CD4-positive, alpha-beta T cell (primary cell): Measurements from ENCODE around the gene KRT83. TPM values are rescaled to one million over a fixed set of nuclear protein-coding genes. Genes with fewer than 3 reads are reported as not detected.

ENCODE experiments used
- ATAC-seq: fragments of 200-7000 bp; cut with Tn5 transposase; one replicate; pipeline ENCODE4 v1.10.0; 2022; ENCODE audit warnings: mild to moderate bottlenecking; ENCODE audit not compliant: poor library complexity
- CTCF ChIA-PET: fragments of 350-600 bp; sonication (Branson Sonifier 250); formaldehyde crosslinking; loops from one replicate; lab custom pipeline; 2021; ENCODE audit warnings: antibody characterized with exemption, inconsistent platforms; lab: Charles Lee
- POLR2A ChIA-PET: fragments of 350-600 bp; sonication (Branson Sonifier 250); formaldehyde crosslinking; loops from one replicate; lab custom pipeline; 2021; ENCODE audit warnings: antibody characterized with exemption, inconsistent platforms; lab: Charles Lee
- DNase-seq, 14 experiments: peaks; one replicate each; pipeline ENCODE4 v3.0.0-alpha.2; 2013 to 2020; ENCODE audit warnings: mixed read lengths in 2 of 14
- H3K27ac ChIP-seq, 2 donors: one replicate each; pipeline versions ENCODE4 v1.5.1 to v1.7.0; 2013; ENCODE audit warnings: low read length in 2 of 2, low read depth in 1 of 2, mild to moderate bottlenecking in 1 of 2
- H3K27me3 ChIP-seq, 2 experiments: 1 replicate in 1 of 2; 2 replicates in 1 of 2; pipeline versions ENCODE4 v1.6.1 to v1.7.0; 2013; ENCODE audit warnings: low read length in 2 of 2, control low read depth in 1 of 2, mild to moderate bottlenecking in 1 of 2, moderate library complexity in 1 of 2; ENCODE audit not compliant: insufficient read depth in 2 of 2, control insufficient read depth in 1 of 2
- H3K36me3 ChIP-seq: one replicate; pipeline ENCODE4 v1.6.1; 2013; ENCODE audit warnings: low read length, control low read depth; ENCODE audit not compliant: insufficient read depth
- H3K4me1 ChIP-seq: one replicate; pipeline ENCODE4 v1.6.1; 2013; ENCODE audit warnings: low read length, control low read depth; ENCODE audit not compliant: insufficient read depth
- H3K4me3 ChIP-seq: one replicate; pipeline ENCODE4 v1.5.1; 2013; ENCODE audit warnings: mild to moderate bottlenecking, low read length, moderate library complexity
- H3K9me3 ChIP-seq, 2 experiments: 1 replicate in 1 of 2; 2 replicates in 1 of 2; pipeline versions ENCODE4 v1.6.1 to v1.7.0; 2013; ENCODE audit warnings: low read length in 2 of 2, mild to moderate bottlenecking in 2 of 2, control low read depth in 1 of 2, moderate library complexity in 1 of 2; ENCODE audit not compliant: control insufficient read depth in 1 of 2, insufficient read depth in 1 of 2
- H3K27ac Mint-ChIP-seq: one replicate; pipeline ENCODE4 v1.8.0; 2020; ENCODE audit warnings: mixed read lengths
- H3K27me3 Mint-ChIP-seq: one replicate; pipeline ENCODE4 v1.8.0; 2021; ENCODE audit warnings: mixed read lengths
- H3K36me3 Mint-ChIP-seq: one replicate; pipeline ENCODE4 v1.8.0; 2021; ENCODE audit warnings: low read depth, mixed read lengths
- H3K4me1 Mint-ChIP-seq: one replicate; pipeline ENCODE4 v1.8.0; 2021; ENCODE audit warnings: low read depth, mixed read lengths
- H3K4me3 Mint-ChIP-seq: one replicate; pipeline ENCODE4 v1.8.0; 2020; ENCODE audit warnings: mild to moderate bottlenecking, mixed read lengths
- H3K9me3 Mint-ChIP-seq: one replicate; pipeline ENCODE4 v1.8.0; 2020; ENCODE audit warnings: mixed read lengths
- CTCF ChIP-seq: fragments of 200-600 bp; IDR thresholded peaks from one replicate; pipeline ENCODE4 v1.8.0; 2022; ENCODE audit warnings: antibody characterized with exemption, mild to moderate bottlenecking
- intact Hi-C, 2 experiments: fragments of 100-400 bp; cut with DNase I in 1 of 2; cut with micrococcal nuclease in 1 of 2; formaldehyde crosslinking; loops; one replicate each; pipeline versions ENCODE4 v1.15.1 to v1.9.0; 2023 to 2025; cut with DNase I, micrococcal nuclease
- total RNA-seq, 174 experiments: library from RNA in 2 of 174; stranded (reverse) in 2 of 174; gene quantifications; one replicate each; pipeline ENCODE4 v1.2.3 and lab custom pipeline; 2021 to 2026

KRT83 gene
- total RNA-seq, 2 experiments from 2014 or later, result not detected

GRCh38 chr12:52356762-52357580, 35.8 kb upstream of the KRT83 start:
- H3K4me1 ChIP-seq, result peaks cover 25% of the 10 kb centered on the region
- DNase-seq, result peak in 1 of 14 experiments; percentile 24
- ATAC-seq, result no peak
- Mint-ChIP-seq H3K9me3 (no peaks in the 10 kb centered on the region), H3K27ac (no peak overlapping the region), H3K27me3 (no peaks in the 10 kb centered on the region), H3K4me1 (peaks cover 36% of the 10 kb centered on the region), H3K36me3 (no peaks in the 10 kb centered on the region), H3K4me3 (no peak overlapping the region)
- H3K4me3 ChIP-seq, result no peak overlapping the region
- intact Hi-C loops, result no loop called here
- no peak overlapping the region for H3K27ac ChIP-seq
- CTCF ChIA-PET, result no interaction called here
- no peaks in the 10 kb centered on the region for H3K36me3 ChIP-seq
- H3K9me3 ChIP-seq, result no peaks in the 10 kb centered on the region
- POLR2A ChIA-PET, result no interaction called here
- H3K27me3 ChIP-seq, result no peaks in the 10 kb centered on the region
- TF ChIP-seq CTCF, result no peak

GRCh38 chr12:52356031-52356761, 35.0 kb upstream of the KRT83 start:
- CTCF ChIA-PET, result no interaction called here
- Mint-ChIP-seq H3K4me3 (no peak overlapping the region), H3K4me1 (peaks cover 41% of the 10 kb centered on the region), H3K36me3 (no peaks in the 10 kb centered on the region), H3K9me3 (no peaks in the 10 kb centered on the region), H3K27ac (no peak overlapping the region), H3K27me3 (no peaks in the 10 kb centered on the region)
- Histone ChIP-seq H3K36me3 (no peaks in the 10 kb centered on the region), H3K4me1 (peaks cover 33% of the 10 kb centered on the region), H3K27ac (no peak overlapping the region), H3K27me3 (no peaks in the 10 kb centered on the region), H3K9me3 (no peaks in the 10 kb centered on the region), H3K4me3 (no peak overlapping the region)
- no peak for TF ChIP-seq CTCF
- DNase-seq, result peak in 1 of 14 experiments; percentile 32
- ATAC-seq, result no peak
- intact Hi-C loops, result no loop called here
- POLR2A ChIA-PET, result no interaction called here

DNA sequence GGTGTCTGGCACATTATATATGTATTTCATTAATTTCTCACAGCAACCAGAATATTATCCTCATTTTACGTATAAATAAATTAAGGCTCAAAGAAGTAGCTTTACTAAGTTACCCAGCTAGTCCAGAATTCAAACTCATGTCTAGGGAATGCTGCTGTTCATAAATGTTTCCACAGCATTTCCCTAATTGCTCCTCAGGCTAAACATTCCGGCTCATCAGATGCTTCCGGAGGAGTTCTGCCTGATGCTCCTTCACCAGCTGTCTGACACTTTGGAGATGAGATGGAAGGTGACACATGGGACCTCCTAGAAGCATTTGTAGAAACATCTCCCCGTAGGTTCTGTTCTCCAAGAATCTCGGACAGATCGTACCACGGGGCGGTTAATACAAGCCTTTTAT, 34.0 kb upstream of the KRT83 start:
- no peaks in the 10 kb centered on the region for H3K27me3 ChIP-seq
- Mint-ChIP-seq H3K4me3 (no peak overlapping the region), H3K9me3 (no peaks in the 10 kb centered on the region), H3K4me1 (peaks cover 47% of the 10 kb centered on the region), H3K27me3 (no peaks in the 10 kb centered on the region), H3K36me3 (no peaks in the 10 kb centered on the region), H3K27ac (no peak overlapping the region)
- H3K4me1 ChIP-seq, result peaks cover 39% of the 10 kb centered on the region
- POLR2A ChIA-PET, result no interaction called here
- ATAC-seq, result no peak
- H3K4me3 ChIP-seq, result no peak overlapping the region
- H3K36me3 ChIP-seq, result no peaks in the 10 kb centered on the region
- peak in 1 of 14 experiments; percentile 7 for DNase-seq
- H3K9me3 ChIP-seq, result no peaks in the 10 kb centered on the region
- intact Hi-C loops, result no loop called here
- H3K27ac ChIP-seq, result no peak overlapping the region
- TF ChIP-seq CTCF, result no peak
- CTCF ChIA-PET, result no interaction called here
